NCI-H2107 (cell line): ENCODE results near the gene PAQR5.
"Not testable (repeated sequence)": the region's sequence is repeated elsewhere in the genome, so short reads cannot be mapped to it uniquely, and the experiment has no call there.

ENCODE experiments used
- DNase-seq: peaks from one replicate; lab custom pipeline; 2025; lab: John Stamatoyannopoulos, UW

The PAQR5 gene

DNA sequence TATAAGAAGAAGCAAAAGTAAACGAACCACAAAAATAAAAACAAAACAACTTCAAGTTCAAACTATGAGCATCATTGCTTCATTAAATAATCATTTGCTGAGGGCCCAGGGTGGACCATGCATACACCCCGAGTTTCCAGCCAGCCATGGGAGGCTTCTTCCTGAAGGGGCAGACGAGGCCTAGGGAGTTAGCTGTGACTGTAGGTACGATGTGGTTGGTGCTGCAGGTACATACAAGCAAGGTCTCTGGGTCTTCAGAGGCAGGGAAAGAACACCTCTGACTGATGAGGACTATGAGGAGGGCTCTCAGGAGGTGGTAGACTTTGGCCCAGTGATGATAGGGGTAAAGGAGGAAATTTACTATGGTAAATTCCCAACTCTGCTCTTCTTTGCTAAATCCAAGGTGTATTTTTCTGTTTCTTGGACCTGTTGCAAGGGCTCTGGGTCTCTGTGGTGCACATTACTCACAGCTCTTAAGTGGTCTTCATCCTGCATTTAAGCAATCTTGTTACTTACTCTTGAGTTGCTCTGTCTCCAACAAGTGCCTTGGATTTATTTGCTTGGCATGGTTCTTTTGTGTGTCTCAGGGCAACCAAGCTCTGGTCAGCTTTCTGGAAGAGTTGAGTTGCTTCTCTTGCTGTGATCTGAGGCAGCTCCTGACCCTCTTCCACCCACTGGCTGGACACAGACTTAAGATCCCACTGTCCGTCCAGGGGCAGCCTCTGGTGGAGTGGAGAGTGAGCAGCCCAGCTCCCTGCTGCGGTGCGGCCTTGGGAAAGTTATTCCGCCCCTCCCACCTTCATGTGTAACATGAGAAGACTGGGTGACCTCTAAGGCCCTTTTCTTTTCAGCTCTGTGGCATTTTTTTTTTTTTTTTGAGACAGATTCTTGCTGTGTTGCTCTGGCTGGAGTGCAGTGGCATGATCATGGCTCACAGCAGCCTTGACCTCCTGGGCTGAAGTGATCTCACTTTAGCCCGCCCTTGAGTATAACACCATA is 59.4 kb downstream of the PAQR5 start:
- DNase-seq, result no peak

DNA sequence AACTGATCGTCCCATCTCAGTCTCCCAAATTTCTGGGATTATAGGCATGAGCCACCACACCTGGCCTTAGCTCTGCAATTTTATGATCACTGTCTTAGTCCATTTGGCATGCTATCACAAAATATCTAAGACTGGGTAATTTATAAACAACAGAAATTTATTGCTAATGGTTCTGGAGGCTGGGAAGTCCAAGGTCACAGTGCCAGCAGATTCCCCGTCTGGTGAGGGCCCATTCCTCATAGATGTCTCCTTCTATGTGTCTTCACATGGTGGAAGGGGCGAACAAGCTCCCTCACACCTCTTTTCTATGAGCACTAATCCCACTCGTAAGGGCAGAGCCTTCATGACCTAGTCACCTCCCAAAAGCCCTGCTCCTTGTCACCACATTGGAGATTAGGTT is 60.1 kb downstream of the PAQR5 start:
- no peak for DNase-seq

GRCh38 chr15:69359722-69360121 is 61.0 kb downstream of the PAQR5 start:
- no peak for DNase-seq

- no peak for DNase-seq
Measured at GRCh38 chr15:69360642-69361041, 61.9 kb downstream of the PAQR5 start.

- no peak for DNase-seq
Measured at GRCh38 chr15:69367236-69367635, 68.5 kb downstream of the PAQR5 start.

GRCh38 chr15:69369631-69370030 is 70.9 kb downstream of the PAQR5 start:
- no peak for DNase-seq

DNA sequence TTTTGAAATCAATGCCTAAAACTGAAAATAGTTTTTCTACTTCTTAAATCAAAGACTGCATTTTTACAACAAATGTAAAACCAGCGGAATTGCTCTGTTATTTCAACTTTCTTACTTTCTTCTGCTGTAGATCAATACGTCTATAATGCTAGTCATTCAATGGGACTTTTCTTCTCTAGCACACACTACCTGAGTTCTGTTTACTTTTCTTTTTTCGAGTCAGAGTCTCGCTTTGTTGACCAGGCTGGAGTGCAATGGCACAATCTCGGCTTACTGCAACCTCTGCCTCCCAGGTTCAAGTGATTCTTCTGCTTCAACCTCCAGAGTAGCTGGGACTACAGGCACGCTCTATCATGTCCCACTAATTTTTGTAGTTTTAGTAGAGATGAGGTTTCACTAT is 74.7 kb downstream of the PAQR5 start:
- DNase-seq, result no peak

GRCh38 chr15:69375151-69375790 is 76.6 kb downstream of the PAQR5 start:
- DNase-seq, result no peak

DNA sequence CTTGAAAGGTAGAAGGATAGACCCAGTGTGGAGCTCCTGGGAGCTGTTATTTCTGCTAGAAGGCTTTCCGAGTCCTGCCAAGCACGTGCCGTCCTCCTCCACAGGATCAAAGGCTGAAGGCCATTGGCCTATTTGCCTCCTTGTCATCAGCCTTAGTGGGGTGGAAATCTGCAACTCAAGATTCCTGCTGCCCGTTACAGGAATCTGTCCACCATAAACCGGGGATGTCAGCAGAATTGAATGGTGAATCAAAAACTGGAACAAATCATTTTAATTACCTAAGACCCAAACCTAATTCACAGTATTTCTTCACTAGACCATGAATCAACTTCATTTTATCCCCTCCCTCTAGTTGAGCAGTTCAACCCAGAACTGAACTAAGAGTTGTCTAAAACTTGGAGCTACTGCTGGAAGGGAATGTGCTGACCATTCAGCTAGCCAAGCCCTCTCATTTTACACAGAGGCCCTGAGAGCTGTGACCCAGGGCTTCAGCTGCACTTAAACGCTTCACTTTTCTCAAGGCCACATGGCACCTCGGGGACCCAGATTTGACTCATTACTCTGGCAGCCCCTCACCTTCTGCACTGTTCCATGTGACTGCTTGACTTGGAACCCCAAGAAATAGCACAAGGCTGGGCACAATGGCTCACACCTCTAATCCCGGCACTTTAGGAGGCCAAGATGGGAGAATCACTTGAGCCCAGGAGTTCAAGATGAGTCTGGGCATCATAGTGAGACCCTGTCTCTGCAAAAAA is 78.7 kb downstream of the PAQR5 start:
- DNase-seq, result no peak

DNA sequence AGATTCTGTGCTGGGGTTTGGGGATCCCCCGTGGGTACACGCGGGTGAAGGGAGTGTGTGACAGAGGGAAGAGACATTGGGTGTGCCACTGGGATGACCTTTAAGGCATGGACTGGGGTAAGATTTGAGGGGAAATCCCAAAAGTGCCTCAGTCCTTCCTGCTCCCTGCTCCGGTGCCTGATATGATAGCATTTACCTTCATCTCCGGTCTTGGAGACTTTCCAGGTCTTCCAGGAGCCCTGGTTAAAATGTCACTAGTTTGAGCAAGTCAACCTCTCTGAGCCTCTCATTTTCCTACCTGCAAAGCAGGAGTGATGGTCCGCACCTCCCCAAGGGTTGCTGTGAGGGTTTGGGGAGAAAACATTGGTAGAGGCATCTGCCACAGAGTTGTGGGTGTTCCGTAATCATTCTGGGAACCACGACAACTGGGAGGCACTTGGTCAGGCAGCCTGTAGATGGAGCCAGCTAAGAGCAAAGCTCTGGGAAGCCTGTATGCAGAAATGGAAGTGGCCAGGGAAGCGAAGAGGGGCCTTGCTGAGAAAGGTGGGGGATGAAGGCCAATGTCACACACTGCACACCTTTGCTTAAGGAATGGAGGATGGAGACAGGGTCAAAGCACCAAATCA is 81.5 kb downstream of the PAQR5 start:
- DNase-seq, result no peak

- no peak for DNase-seq
Measured at GRCh38 chr15:69380726-69381105, 82.0 kb downstream of the PAQR5 start.

DNA sequence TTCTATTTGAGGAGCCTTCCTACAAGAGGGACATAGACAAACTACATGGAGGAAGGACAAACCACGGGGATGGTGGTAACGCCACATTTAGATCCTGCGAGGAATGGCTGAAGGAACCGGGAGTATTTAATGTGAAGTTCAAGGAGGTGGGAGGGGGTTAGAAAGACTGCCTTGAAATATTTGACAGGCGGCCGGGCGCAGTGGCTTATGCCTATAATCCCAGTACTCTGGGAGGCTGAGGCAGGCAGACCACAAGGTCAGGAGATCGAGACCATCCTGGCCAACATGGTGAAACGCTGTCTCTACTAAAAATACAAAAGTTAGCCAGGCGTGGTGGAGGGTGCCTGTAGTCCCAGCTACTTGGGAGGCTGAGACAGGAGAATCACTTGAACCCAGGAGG is 83.5 kb downstream of the PAQR5 start:
- DNase-seq, result not testable (repeated sequence)

- DNase-seq, result not testable (repeated sequence)
Measured at GRCh38 chr15:69384066-69384465, 85.4 kb downstream of the PAQR5 start.

- no peak for DNase-seq
Measured at GRCh38 chr15:69384626-69385598, 86.2 kb downstream of the PAQR5 start.

GRCh38 chr15:69385831-69386230 is 87.1 kb downstream of the PAQR5 start:
- DNase-seq, result no peak

- DNase-seq, result no peak
Measured at GRCh38 chr15:69386284-69386683, 87.6 kb downstream of the PAQR5 start.

GRCh38 chr15:69388260-69388705 is 89.6 kb downstream of the PAQR5 start:
- no peak for DNase-seq

GRCh38 chr15:69389426-69389825 is 90.7 kb downstream of the PAQR5 start:
- DNase-seq, result no peak

DNA sequence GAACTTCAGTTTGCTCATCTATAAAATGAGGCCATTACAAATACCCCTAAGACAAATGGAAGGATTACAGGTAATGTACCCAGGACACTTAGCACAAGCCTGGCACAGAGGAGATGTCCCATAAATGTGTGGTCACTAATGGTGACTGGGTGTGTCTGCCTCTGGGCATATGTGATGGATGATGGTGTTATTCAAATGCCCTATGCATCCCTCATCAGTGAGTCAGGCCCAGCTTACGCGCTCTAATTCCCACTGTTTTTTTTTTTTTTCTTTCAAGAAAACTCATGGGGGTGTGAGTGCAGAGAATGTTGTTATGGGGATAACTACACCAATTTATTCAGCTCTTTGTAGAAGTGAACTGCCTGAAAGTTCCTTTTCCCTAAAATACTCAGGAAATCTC is 91.9 kb downstream of the PAQR5 start:
- DNase-seq, result no peak

DNA sequence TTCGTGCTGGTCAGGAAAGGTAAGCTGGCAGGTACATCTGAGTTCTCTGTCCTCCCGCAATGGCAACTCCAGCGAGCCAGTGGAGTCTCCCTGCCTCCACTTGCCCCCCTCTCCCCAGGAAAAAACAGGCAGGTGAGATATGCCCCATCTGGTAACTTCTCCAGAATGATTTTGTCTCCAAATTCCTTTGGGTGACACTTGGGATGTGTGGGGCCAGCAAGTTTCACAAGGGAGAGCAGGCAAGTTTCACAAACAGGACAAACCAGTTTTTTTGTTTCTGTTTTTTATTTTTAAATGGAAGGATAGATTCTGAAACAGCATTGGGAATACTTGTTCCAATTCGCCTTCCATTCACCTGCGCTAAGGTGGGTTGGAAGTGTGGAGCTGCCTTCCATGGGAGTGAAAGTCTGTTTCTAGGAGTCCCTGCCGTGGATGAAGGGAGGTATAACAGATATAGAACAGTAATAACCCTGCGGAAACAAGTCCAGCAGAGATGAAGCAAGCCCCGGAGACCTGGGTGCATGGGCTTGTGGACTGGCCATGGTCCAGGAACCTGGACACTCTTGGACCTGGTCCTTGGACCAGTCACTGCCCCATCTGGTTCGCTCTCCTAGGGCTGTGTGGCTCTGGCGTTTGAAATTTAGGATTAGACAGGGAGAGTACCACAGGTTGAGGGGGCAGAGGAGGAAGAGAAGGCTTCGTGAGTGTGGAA is 92.5 kb downstream of the PAQR5 start:
- DNase-seq, result no peak
